ENCODE results near the gene RGMA. TPM values are rescaled to one million over a fixed set of nuclear protein-coding genes. Genes with fewer than 3 reads are reported as not detected.

Gene RGMA
- total RNA-seq, 1 experiment from 2014 or later: 41.4 TPM

DNA sequence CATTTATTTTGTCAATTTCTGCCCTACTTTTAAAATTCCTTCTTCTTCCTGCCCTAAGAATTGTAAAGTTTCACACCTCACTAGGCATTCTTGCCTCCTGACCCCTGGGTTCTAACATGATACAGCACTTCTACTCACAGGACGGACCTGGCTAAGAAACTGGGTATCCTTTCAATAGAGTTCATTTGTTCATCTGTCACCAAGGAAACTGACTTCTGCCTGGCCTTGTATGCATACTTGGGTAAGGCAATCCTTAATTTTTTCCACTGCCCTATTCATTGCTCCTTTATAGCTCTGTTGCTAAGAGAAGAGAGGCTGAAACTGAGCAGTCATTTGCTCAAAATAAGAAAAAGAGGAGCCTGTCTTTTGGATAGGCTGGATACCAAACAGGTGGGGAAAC lies 3.3 kb downstream of the RGMA start:
- H3K4me3 Mint-ChIP-seq: no peak overlapping the region
- H3K9ac ChIP-seq (ENCODE audit: extremely low read depth, insufficient read length, low read length): no peak overlapping the region
- no peaks in the 10 kb centered on the region for H3K9me3 Mint-ChIP-seq
- peaks cover 0 to 3% (median 0%) of the 10 kb centered on the region in 3 experiments; a peak in 2 of 7 replicates for H3K36me3 Mint-ChIP-seq (ENCODE audit: insufficient read depth in 1 of 3, low read depth in 3 of 3)
- H4K8ac ChIP-seq (replicated peaks; ENCODE audit: insufficient read length, low read depth, low read length): no peak overlapping the region
- TF ChIP-seq, protein P1, sequence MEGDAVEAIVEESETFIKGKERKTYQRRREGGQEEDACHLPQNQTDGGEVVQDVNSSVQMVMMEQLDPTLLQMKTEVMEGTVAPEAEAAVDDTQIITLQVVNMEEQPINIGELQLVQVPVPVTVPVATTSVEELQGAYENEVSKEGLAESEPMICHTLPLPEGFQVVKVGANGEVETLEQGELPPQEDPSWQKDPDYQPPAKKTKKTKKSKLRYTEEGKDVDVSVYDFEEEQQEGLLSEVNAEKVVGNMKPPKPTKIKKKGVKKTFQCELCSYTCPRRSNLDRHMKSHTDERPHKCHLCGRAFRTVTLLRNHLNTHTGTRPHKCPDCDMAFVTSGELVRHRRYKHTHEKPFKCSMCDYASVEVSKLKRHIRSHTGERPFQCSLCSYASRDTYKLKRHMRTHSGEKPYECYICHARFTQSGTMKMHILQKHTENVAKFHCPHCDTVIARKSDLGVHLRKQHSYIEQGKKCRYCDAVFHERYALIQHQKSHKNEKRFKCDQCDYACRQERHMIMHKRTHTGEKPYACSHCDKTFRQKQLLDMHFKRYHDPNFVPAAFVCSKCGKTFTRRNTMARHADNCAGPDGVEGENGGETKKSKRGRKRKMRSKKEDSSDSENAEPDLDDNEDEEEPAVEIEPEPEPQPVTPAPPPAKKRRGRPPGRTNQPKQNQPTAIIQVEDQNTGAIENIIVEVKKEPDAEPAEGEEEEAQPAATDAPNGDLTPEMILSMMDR (conservative IDR thresholded peaks at IDR 0.05): no peak
- H4K5ac ChIP-seq (ENCODE audit: insufficient read length, low read depth, low read length): no peak overlapping the region
- H3K18ac ChIP-seq (ENCODE audit: insufficient read length, low read depth, low read length): no peak overlapping the region
- H3K14ac ChIP-seq (ENCODE audit: insufficient read depth, low read length): no peak overlapping the region
- no peak overlapping the region for H3K27ac Mint-ChIP-seq
- no peak overlapping the region for H2AK5ac ChIP-seq (ENCODE audit: insufficient read length, low read length)
- peaks cover 3% of the 10 kb centered on the region; the same call in 1 of the 2 replicates for H3K4me1 ChIP-seq (ENCODE audit: insufficient read depth, low read length)
- no peak for DNase-seq
- H4K91ac ChIP-seq (ENCODE audit: insufficient read length, low read depth, low read length): no peak overlapping the region
- no peak overlapping the region for H2AFZ ChIP-seq (ENCODE audit: low read length)
- no peak overlapping the region for H2BK5ac ChIP-seq (ENCODE audit: insufficient read length, low read length)
- H3K79me1 ChIP-seq (ENCODE audit: insufficient read depth, low read depth, low read length, poor library complexity, severe bottlenecking): peaks cover 3% of the 10 kb centered on the region
- no peak overlapping the region for H2BK120ac ChIP-seq (ENCODE audit: low read depth, low read length, poor library complexity, severe bottlenecking)
- no peak overlapping the region for H2BK15ac ChIP-seq (ENCODE audit: low read depth, low read length)
- no peak overlapping the region for H3K4me2 ChIP-seq (ENCODE audit: insufficient read depth, insufficient read length, low read length)
- peaks cover 16% of the 10 kb centered on the region for H3K27me3 ChIP-seq (ENCODE audit: insufficient read depth, low read length)
- H3K23me2 ChIP-seq (ENCODE audit: insufficient read length, low read depth, low read length, poor library complexity, severe bottlenecking): peaks cover 13% of the 10 kb centered on the region
- H2BK12ac ChIP-seq (ENCODE audit: insufficient read length, low read depth, low read length): no peak overlapping the region
- no peak overlapping the region for H3K27ac ChIP-seq (ENCODE audit: insufficient read length, low read depth, low read length)
- peaks cover 35% of the 10 kb centered on the region for H3K27me3 Mint-ChIP-seq (ENCODE audit: low read depth)
- H3K23ac ChIP-seq (ENCODE audit: insufficient read length, low read depth, low read length): no peak overlapping the region
- H2BK20ac ChIP-seq (ENCODE audit: low read depth, low read length, poor library complexity, severe bottlenecking): no peak overlapping the region
- no peak overlapping the region for H3K4ac ChIP-seq (ENCODE audit: low read depth, low read length)
- H4K20me1 ChIP-seq (ENCODE audit: control insufficient read depth, insufficient read depth, insufficient read length): no peaks in the 10 kb centered on the region
- no peaks in the 10 kb centered on the region for H3K79me2 ChIP-seq (ENCODE audit: insufficient read depth, low read length)
- no CpG with 5 or more reads among the region's 1 CpG for whole genome bisulfite sequencing (ENCODE audit: extremely low coverage, insufficient read length, low lambda C conversion rate)
- H3K9me3 ChIP-seq (ENCODE audit: control insufficient read depth, low read depth, low read length): no peaks in the 10 kb centered on the region
- H3K4me1 Mint-ChIP-seq: peaks cover 23 to 29% of the 10 kb centered on the region in 2 experiments
- no peak overlapping the region for H3K56ac ChIP-seq (ENCODE audit: insufficient read length, low read depth, low read length)
- H3T11ph ChIP-seq (ENCODE audit: low read length): no peak overlapping the region

Data from H9 (cell line).